Brain microvascular endothelial cell (primary cell): ENCODE results near the gene TCOF1.

Experiments used
- DNase-seq: peaks from one replicate; pipeline ENCODE4 v3.0.0-alpha.2; 2020
- H3K27ac ChIP-seq: fragments of 250-450 bp; sonication (Bioruptor Pico); 2 replicates; pipeline ENCODE4 v1.5.1; 2020; ENCODE audit warnings: mild to moderate bottlenecking, moderate library complexity
- H3K27me3 ChIP-seq: fragments of 250-450 bp; sonication (Bioruptor Pico); replicated peaks from 2 replicates; pipeline ENCODE4 v1.5.1; 2020; ENCODE audit warnings: mild to moderate bottlenecking
- H3K36me3 ChIP-seq: fragments of 250-450 bp; sonication (Bioruptor Pico); replicated peaks from 2 replicates; pipeline ENCODE4 v1.5.1; 2020; ENCODE audit warnings: mild to moderate bottlenecking
- H3K4me3 ChIP-seq: 2 replicates; pipeline ENCODE4 v1.5.1; 2011; ENCODE audit warnings: low read depth, mild to moderate bottlenecking, control low read depth, low read length, moderate library complexity
- CTCF ChIP-seq: IDR thresholded peaks from 2 replicates; pipeline ENCODE4 v1.5.1; 2011; ENCODE audit warnings: low read depth, mild to moderate bottlenecking, moderate library complexity, low read length, control low read depth, inconsistent platforms; ENCODE audit errors: missing control alignments
- in situ Hi-C: cut with HindIII; loops from 2 replicates; pipeline ENCODE4 v1.10.0; 2017; ENCODE audit warnings: low sequenced_read_pairs, low pct_ligation_motif_present

The TCOF1 gene

DNA sequence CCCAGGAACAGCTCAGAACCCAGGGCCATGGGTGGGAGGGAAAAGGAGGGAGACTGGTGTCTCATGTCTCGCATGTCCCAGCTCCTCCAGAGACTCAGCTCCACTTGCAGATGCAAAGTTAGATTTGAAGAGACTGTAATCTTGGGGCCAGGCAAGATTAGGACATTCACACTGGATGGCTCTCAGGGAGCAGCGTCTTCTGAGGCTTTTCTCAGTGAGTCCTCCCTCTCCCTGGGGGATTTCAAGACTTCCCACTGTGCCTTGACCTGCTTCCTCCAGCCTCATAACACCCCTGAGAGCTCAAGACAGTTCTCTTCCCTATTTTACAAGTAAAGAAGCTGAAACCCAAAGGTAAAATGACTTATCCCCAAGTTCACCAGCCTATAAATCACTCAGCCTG lies 10.5 kb upstream of the TCOF1 start:
- DNase-seq, result no peak
- H3K27me3 ChIP-seq, result no peaks in the 10 kb centered on the region
- TF ChIP-seq CTCF, result no peak
- no peak overlapping the region for H3K4me3 ChIP-seq
- in situ Hi-C loops, result no loop called here
- no peaks in the 10 kb centered on the region for H3K36me3 ChIP-seq
- no peak overlapping the region for H3K27ac ChIP-seq

GRCh38 chr5:150347451-150347850 lies 10.0 kb upstream of the TCOF1 start:
- in situ Hi-C loops, result no loop called here
- no peaks in the 10 kb centered on the region for H3K36me3 ChIP-seq
- TF ChIP-seq CTCF, result no peak
- DNase-seq, result no peak
- no peak overlapping the region for H3K27ac ChIP-seq
- H3K27me3 ChIP-seq, result no peaks in the 10 kb centered on the region
- H3K4me3 ChIP-seq, result no peak overlapping the region

- no peak overlapping the region for H3K4me3 ChIP-seq
- H3K27me3 ChIP-seq, result no peaks in the 10 kb centered on the region
- H3K27ac ChIP-seq, result no peak overlapping the region
- no peak for DNase-seq
- in situ Hi-C loops, result no loop called here
- no peaks in the 10 kb centered on the region for H3K36me3 ChIP-seq
- TF ChIP-seq CTCF, result no peak
Observed at GRCh38 chr5:150349681-150350275, 7.7 kb upstream of the TCOF1 start.

- H3K27ac ChIP-seq, result no peak overlapping the region
- peak; percentile 83 for TF ChIP-seq CTCF
- no peaks in the 10 kb centered on the region for H3K36me3 ChIP-seq
- no peak overlapping the region for H3K4me3 ChIP-seq
- in situ Hi-C loops, result no loop called here
- DNase-seq, result peak; percentile 61
- no peaks in the 10 kb centered on the region for H3K27me3 ChIP-seq
Observed at GRCh38 chr5:150350524-150351344, 6.8 kb upstream of the TCOF1 start.

- H3K4me3 ChIP-seq, result no peak overlapping the region
- in situ Hi-C loops, result no loop called here
- no peak overlapping the region for H3K27ac ChIP-seq
- TF ChIP-seq CTCF, result no peak
- no peaks in the 10 kb centered on the region for H3K36me3 ChIP-seq
- no peak for DNase-seq
- H3K27me3 ChIP-seq, result no peaks in the 10 kb centered on the region
Observed at GRCh38 chr5:150352244-150353031, 5.1 kb upstream of the TCOF1 start.
